Brain microvascular endothelial cell (primary cell): ENCODE results near the gene CCP110.

ENCODE experiments used
- DNase-seq: peaks from one replicate; pipeline ENCODE4 v3.0.0-alpha.2; 2020
- H3K27ac ChIP-seq: fragments of 250-450 bp; sonication (Bioruptor Pico); 2 replicates; pipeline ENCODE4 v1.5.1; 2020; ENCODE audit warnings: mild to moderate bottlenecking, moderate library complexity
- H3K27me3 ChIP-seq: fragments of 250-450 bp; sonication (Bioruptor Pico); replicated peaks from 2 replicates; pipeline ENCODE4 v1.5.1; 2020; ENCODE audit warnings: mild to moderate bottlenecking
- H3K36me3 ChIP-seq: fragments of 250-450 bp; sonication (Bioruptor Pico); replicated peaks from 2 replicates; pipeline ENCODE4 v1.5.1; 2020; ENCODE audit warnings: mild to moderate bottlenecking
- H3K4me3 ChIP-seq: 2 replicates; pipeline ENCODE4 v1.5.1; 2011; ENCODE audit warnings: low read depth, mild to moderate bottlenecking, control low read depth, low read length, moderate library complexity
- in situ Hi-C: cut with HindIII; loops from 2 replicates; pipeline ENCODE4 v1.10.0; 2017; ENCODE audit warnings: low sequenced_read_pairs, low pct_ligation_motif_present
- TF ChIP-seq, protein P1 (sequence below): IDR thresholded peaks from 2 replicates; pipeline ENCODE4 v1.5.1; 2011; ENCODE audit warnings: low read depth, mild to moderate bottlenecking, moderate library complexity, low read length, control low read depth, inconsistent platforms; ENCODE audit errors: missing control alignments

CCP110 gene

DNA sequence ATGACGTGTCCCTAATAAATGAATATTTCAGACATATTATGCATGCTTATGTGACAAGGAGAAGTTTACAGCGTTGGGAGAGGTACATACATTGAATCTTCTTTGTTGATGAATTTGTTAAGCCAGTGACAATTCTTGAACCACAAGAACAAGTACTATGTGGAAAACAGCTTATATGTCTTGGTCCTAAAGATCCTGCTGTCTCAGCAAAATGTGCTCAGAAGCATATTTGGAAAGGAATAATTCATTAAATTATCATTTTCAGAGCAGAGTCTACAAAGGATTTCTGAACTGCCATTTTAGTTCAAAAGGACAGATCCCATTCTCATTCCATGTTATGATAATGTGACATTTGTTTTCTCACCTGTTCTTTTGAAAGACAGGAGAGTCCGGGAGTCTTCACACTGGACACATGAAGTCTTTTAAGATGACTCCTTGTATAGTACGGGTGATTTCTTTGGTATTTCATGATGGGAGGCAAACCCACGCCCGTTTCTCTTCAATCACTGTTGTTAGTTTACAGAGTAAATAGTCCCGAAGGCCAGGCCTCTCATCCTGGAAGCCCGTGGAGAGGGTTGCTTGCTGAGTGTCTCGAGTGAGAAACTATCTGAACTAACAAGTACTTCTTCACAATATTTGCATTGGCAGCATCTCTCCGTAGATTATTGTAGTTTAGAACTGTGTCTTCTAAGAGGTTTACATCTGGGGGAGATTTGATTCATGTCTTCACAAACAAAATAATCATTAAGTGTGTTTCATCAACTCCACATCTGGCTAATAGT, 58.5 kb downstream of the CCP110 start:
- Histone ChIP-seq H3K27me3 (no peaks in the 10 kb centered on the region), H3K4me3 (no peak overlapping the region), H3K36me3 (peaks cover 38% of the 10 kb centered on the region), H3K27ac (no peak overlapping the region)
- DNase-seq: no peak
- in situ Hi-C loops: no loop called here
- TF ChIP-seq, protein P1, sequence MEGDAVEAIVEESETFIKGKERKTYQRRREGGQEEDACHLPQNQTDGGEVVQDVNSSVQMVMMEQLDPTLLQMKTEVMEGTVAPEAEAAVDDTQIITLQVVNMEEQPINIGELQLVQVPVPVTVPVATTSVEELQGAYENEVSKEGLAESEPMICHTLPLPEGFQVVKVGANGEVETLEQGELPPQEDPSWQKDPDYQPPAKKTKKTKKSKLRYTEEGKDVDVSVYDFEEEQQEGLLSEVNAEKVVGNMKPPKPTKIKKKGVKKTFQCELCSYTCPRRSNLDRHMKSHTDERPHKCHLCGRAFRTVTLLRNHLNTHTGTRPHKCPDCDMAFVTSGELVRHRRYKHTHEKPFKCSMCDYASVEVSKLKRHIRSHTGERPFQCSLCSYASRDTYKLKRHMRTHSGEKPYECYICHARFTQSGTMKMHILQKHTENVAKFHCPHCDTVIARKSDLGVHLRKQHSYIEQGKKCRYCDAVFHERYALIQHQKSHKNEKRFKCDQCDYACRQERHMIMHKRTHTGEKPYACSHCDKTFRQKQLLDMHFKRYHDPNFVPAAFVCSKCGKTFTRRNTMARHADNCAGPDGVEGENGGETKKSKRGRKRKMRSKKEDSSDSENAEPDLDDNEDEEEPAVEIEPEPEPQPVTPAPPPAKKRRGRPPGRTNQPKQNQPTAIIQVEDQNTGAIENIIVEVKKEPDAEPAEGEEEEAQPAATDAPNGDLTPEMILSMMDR: no peak

DNA sequence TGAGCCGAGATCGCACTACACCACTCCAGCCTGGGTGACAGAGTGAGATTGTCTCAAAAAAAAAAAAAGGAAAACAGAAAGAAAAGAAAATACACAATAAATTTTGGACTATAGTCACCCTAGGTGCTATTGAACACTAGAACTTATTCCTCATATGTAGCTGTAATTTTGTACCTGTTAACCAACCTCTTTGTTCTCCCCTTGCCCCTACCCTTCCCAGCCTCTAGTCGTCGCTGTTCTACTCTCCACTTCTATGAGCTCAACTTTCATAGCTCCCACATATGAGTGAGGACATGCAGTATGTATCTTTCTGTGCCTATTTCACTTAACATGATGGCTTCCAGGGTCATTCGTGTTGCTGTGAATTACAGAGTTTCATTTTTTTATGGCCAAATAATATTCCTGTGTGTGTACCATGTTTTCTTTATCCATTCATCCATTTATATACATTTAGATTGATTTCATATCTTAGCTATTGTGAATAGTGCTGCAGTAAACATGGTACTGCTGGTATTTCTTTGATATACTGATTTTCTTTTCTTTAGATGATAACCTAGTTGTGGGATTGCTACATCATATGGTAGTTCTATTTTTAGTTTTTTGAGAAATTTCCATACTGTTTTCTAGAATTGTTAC, 60.0 kb downstream of the CCP110 start:
- H3K27ac ChIP-seq: no peak overlapping the region
- no peaks in the 10 kb centered on the region for H3K27me3 ChIP-seq
- peak; percentile 47 for DNase-seq
- H3K4me3 ChIP-seq: no peak overlapping the region
- H3K36me3 ChIP-seq: peaks cover 31% of the 10 kb centered on the region
- in situ Hi-C loops: no loop called here
- TF ChIP-seq, protein P1: peak; percentile 95

DNA sequence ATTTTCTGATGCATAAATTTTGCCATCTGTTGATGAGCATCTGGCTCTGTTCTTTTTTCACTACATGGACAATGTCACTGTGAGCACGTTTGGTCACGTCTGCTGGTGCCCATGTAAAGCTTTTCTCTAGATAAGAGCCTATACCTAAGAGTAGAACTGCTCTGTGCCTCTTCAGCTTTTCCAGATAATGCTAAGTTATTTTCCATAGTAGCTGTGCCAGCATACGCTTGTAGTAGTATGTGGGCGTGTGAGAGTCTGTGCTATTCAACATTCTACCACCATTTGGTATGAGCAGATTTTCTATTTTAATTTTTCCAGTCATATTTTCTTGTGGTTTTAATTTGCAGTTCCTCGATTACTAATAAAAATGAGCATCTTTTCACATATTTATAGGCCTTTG, 64.9 kb downstream of the CCP110 start:
- no peak overlapping the region for H3K4me3 ChIP-seq
- no peaks in the 10 kb centered on the region for H3K27me3 ChIP-seq
- TF ChIP-seq, protein P1: no peak
- in situ Hi-C loops: no loop called here
- no peak overlapping the region for H3K27ac ChIP-seq
- DNase-seq: no peak
- H3K36me3 ChIP-seq: peaks cover 9% of the 10 kb centered on the region

DNA sequence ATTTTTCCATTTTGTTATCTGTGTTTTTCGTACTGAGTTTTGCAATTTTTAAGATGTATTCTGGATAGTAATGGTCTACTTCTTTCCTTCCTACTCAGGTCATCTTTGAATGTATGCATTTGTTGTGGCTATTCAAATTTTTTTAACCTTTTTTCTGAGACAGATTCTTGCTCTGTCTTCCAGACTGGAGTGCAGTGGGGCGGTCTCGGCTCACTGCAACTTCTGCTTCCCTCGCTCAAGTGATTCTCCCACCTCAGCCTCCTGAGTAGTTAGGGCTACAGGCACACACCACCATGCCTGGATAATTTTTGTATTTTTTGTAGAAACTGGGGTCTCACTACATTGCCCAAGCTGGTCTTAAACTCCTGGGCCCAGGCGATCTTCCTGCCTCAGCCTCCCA, 65.4 kb downstream of the CCP110 start:
- peaks cover 9% of the 10 kb centered on the region for H3K36me3 ChIP-seq
- peak overlapping the region; percentile 56 for H3K27ac ChIP-seq
- no peak for DNase-seq
- no peak overlapping the region for H3K4me3 ChIP-seq
- H3K27me3 ChIP-seq: no peaks in the 10 kb centered on the region
- TF ChIP-seq, protein P1: no peak
- in situ Hi-C loops: no loop called here

DNA sequence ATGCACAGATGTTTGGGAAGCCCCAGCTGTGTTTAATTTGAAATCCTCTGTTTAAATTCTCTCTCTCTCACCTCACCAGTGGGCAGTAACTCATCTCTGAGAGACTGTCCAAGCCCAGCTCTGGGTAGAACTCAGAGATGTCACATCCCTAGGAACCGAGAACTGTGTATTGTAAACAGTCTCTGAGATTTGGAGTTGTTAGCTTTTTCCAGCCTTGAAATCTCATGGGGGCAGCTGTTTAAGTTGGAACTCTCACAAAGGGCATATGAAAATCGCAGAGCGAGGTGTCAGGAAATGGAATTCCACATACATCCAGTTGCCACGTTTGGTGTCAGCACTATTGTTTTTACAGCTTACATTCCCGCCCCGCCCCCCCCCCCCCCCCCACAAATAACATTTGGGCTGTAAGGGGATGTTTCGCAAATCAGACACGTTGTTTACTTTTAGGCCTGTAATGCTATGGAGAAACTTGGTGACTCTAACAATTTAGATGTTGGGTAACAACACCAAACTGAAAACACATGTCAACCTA, 66.1 kb downstream of the CCP110 start:
- DNase-seq: peak; percentile 72
- peak overlapping the region; percentile 56 for H3K27ac ChIP-seq
- in situ Hi-C loops: no loop called here
- TF ChIP-seq, protein P1: no peak
- peaks cover 7% of the 10 kb centered on the region for H3K36me3 ChIP-seq
- H3K4me3 ChIP-seq: no peak overlapping the region
- H3K27me3 ChIP-seq: no peaks in the 10 kb centered on the region
